ENCODE results near the gene STING1. TPM values are rescaled to one million over a fixed set of nuclear protein-coding genes. Genes with fewer than 3 reads are reported as not detected.
"Not testable (repeated sequence)": the region's sequence is repeated elsewhere in the genome, so short reads cannot be mapped to it uniquely, and the experiment has no call there.

STING1 gene
- total and polyA plus RNA-seq, 7 donors = 4.4 to 13.2 (median 7.1) TPM

GRCh38 chr5:139443831-139444453, 38.6 kb downstream of the STING1 start:
- intact Hi-C loops (cut with DNase I) = no loop called here
- no peaks in the 10 kb centered on the region for H3K36me3 ChIP-seq (ENCODE audit: insufficient read depth in 1 of 2, low read depth in 1 of 2)
- peaks cover 7% of the 10 kb centered on the region for H3K4me1 ChIP-seq
- no peaks in the 10 kb centered on the region for H3K27me3 ChIP-seq (ENCODE audit: insufficient read depth in 3 of 3, low read length in 2 of 3)
- no peak for TF ChIP-seq CTCF (IDR thresholded peaks at IDR 0.05)
- no peak overlapping the region for H3K4me3 ChIP-seq
- no peaks in the 10 kb centered on the region for H3K9me3 ChIP-seq
- WGBS, 3 donors = 56 to 58% (median 58%) methylated on average over 4 of the region's 4 CpGs
- no peak overlapping the region for H3K27ac ChIP-seq
- DNase-seq (no peak), ATAC-seq (no peak)

GRCh38 chr5:139440416-139440815, 42.1 kb downstream of the STING1 start:
- Histone ChIP-seq H3K36me3 (ENCODE audit: insufficient read depth in 1 of 2, low read depth in 1 of 2) (peaks cover 0 to 16% of the 10 kb centered on the region in 2 donors), H3K4me1 (peaks cover 12% of the 10 kb centered on the region)
- H3K9me3 ChIP-seq; DNase-seq; H3K27ac ChIP-seq; H3K27me3 ChIP-seq (ENCODE audit: insufficient read depth in 3 of 3, low read length in 2 of 3); intact Hi-C loops (cut with DNase I); ATAC-seq; H3K4me3 ChIP-seq: not testable (repeated sequence)
- 96 to 97% (median 96%) methylated on average over 17 of the region's 17 CpGs for WGBS, 3 donors

- Histone ChIP-seq H3K9me3 (no peaks in the 10 kb centered on the region), H3K27me3 (ENCODE audit: insufficient read depth in 3 of 3, low read length in 2 of 3) (no peaks in the 10 kb centered on the region), H3K4me1 (peaks cover 12% of the 10 kb centered on the region), H3K36me3 (ENCODE audit: insufficient read depth in 1 of 2, low read depth in 1 of 2) (peaks cover 0 to 26% of the 10 kb centered on the region in 2 donors), H3K4me3 (peak within 1 kb of the TSS; percentile 94), H3K27ac (peak within 1 kb of the TSS; percentile 100)
- intact Hi-C loops (cut with DNase I) = loop anchor here in 1 of 2 donors (5.0 kb wide), 1 partner anchor 123 kb away; the partner anchor contains the start of gene UBE2D2
- DNase-seq (peak; percentile 96 to 97), ATAC-seq (peak; percentile 98 to 99 (median 98))
- TF ChIP-seq CTCF (IDR thresholded peaks at IDR 0.05) = no peak
- WGBS, 3 donors = 2 to 4% (median 3%) methylated on average over 49 of the region's 49 CpGs
These were observed 43.3 kb downstream of the STING1 start, which contains the start of gene DNAJC18 for GRCh38 chr5:139439013-139439903. Gene DNAJC18 (minus strand): TSS chr5:139439525. CDS start chr5:139439445, 80 bp downstream.

GRCh38 chr5:139438707-139439012, 43.9 kb downstream of the STING1 start:
- H3K36me3 ChIP-seq (ENCODE audit: insufficient read depth in 1 of 2, low read depth in 1 of 2) = peaks cover 0 to 32% of the 10 kb centered on the region in 2 donors
- intact Hi-C loops (cut with DNase I) = loop anchor here in 1 of 2 donors (5.0 kb wide), 1 partner anchor 124 kb away; the partner anchor contains the start of gene UBE2D2
- H3K4me3 ChIP-seq = peak overlapping the region; percentile 94
- no peaks in the 10 kb centered on the region for H3K9me3 ChIP-seq
- no peak for DNase-seq
- ATAC-seq = no peak
- no peaks in the 10 kb centered on the region for H3K27me3 ChIP-seq (ENCODE audit: insufficient read depth in 3 of 3, low read length in 2 of 3)
- peaks cover 12% of the 10 kb centered on the region for H3K4me1 ChIP-seq
- peak overlapping the region; percentile 100 for H3K27ac ChIP-seq
- WGBS, 3 donors = 18 to 34% (median 27%) methylated on average over 8 of the region's 8 CpGs
- no peak for TF ChIP-seq CTCF (IDR thresholded peaks at IDR 0.05)

- intact Hi-C loops (cut with DNase I) = loop anchor here in 1 of 2 donors (5.0 kb wide), 1 partner anchor 127 kb away; the partner anchor contains the start of gene UBE2D2
- Histone ChIP-seq H3K4me1 (peaks cover 12% of the 10 kb centered on the region), H3K36me3 (ENCODE audit: insufficient read depth in 1 of 2, low read depth in 1 of 2) (peaks cover 0 to 61% of the 10 kb centered on the region in 2 donors), H3K9me3 (no peaks in the 10 kb centered on the region), H3K27ac (no peak overlapping the region), H3K4me3 (no peak overlapping the region), H3K27me3 (ENCODE audit: insufficient read depth in 3 of 3, low read length in 2 of 3) (no peaks in the 10 kb centered on the region)
- no peak for DNase-seq
- no peak for ATAC-seq
- TF ChIP-seq CTCF (IDR thresholded peaks at IDR 0.05) = no peak
- 97 to 99% (median 99%) methylated on average over 3 of the region's 3 CpGs for WGBS, 3 donors
These were observed 46.9 kb downstream of the STING1 start for GRCh38 chr5:139435676-139436075.
